Medulla oblongata (tissue), 1 donor: Measurements from ENCODE around the gene ACAA2.
A peak's percentile ranks its signal among the peaks of the same experiment; 100 is the strongest.

Source experiments
- DNase-seq: peaks from one replicate; pipeline ENCODE4 v3.0.0-alpha.2; 2015; ENCODE audit errors: extremely low spot score

Gene ACAA2

GRCh38 chr18:49743117-49743567 is 70.2 kb downstream of the ACAA2 start:
- no peak for DNase-seq

GRCh38 chr18:49742316-49743116 is 70.8 kb downstream of the ACAA2 start:
- DNase-seq, result no peak

GRCh38 chr18:49739275-49739674 is 74.1 kb downstream of the ACAA2 start:
- DNase-seq, result no peak

GRCh38 chr18:49738721-49739120 is 74.6 kb downstream of the ACAA2 start:
- DNase-seq, result no peak

GRCh38 chr18:49734836-49735235 is 78.5 kb downstream of the ACAA2 start:
- peak; percentile 79 for DNase-seq

GRCh38 chr18:49733896-49734585 is 79.3 kb downstream of the ACAA2 start:
- peak; percentile 70 for DNase-seq

- no peak for DNase-seq
Observed at GRCh38 chr18:49733321-49733720, 80.0 kb downstream of the ACAA2 start.
